Effector memory CD8-positive, alpha-beta T cell (primary cell): Measurements from ENCODE around the gene TRERF1.

Experiments used
- ATAC-seq: fragments of 150-1000 bp; cut with Tn5 transposase; replicated peaks from 2 replicates; pipeline ENCODE4 v1.10.0; 2021; ENCODE audit warnings: mild to moderate bottlenecking, moderate library complexity
- DNase-seq, 3 experiments: peaks; one replicate each; pipeline ENCODE4 v3.0.0; 2021
- H3K27ac Mint-ChIP-seq, 2 donors: one replicate each; pipeline ENCODE4 v1.8.0; 2022; ENCODE audit warnings: mild to moderate bottlenecking in 2 of 2, mixed read lengths in 2 of 2, moderate library complexity in 2 of 2
- H3K27me3 Mint-ChIP-seq, 2 donors: one replicate each; pipeline ENCODE4 v1.8.0; 2022; ENCODE audit warnings: mixed read lengths in 2 of 2
- H3K36me3 Mint-ChIP-seq: one replicate; pipeline ENCODE4 v1.8.0; 2022; ENCODE audit warnings: mild to moderate bottlenecking, moderate library complexity, mixed read lengths; ENCODE audit not compliant: insufficient read depth
- H3K4me1 Mint-ChIP-seq, 2 donors: one replicate each; pipeline ENCODE4 v1.8.0; 2022; ENCODE audit warnings: low read depth in 2 of 2, mixed read lengths in 2 of 2
- H3K4me3 Mint-ChIP-seq, 2 donors: one replicate each; pipeline ENCODE4 v1.8.0; 2022; ENCODE audit warnings: mild to moderate bottlenecking in 2 of 2, mixed read lengths in 2 of 2, moderate library complexity in 2 of 2
- H3K9me3 Mint-ChIP-seq, 2 donors: one replicate each; pipeline ENCODE4 v1.8.0; 2022; ENCODE audit warnings: mixed read lengths in 2 of 2

TRERF1 gene

GRCh38 chr6:42264162-42264851 lies 187.4 kb downstream of the TRERF1 start:
- Mint-ChIP-seq H3K36me3 (peaks cover 40% of the 10 kb centered on the region), H3K9me3 (no peaks in the 10 kb centered on the region), H3K4me1 (peaks cover 25 to 31% of the 10 kb centered on the region in 2 donors), H3K4me3 (no peak overlapping the region), H3K27me3 (no peaks in the 10 kb centered on the region), H3K27ac (no peak overlapping the region)
- no peak for DNase-seq
- ATAC-seq: no peak

DNA sequence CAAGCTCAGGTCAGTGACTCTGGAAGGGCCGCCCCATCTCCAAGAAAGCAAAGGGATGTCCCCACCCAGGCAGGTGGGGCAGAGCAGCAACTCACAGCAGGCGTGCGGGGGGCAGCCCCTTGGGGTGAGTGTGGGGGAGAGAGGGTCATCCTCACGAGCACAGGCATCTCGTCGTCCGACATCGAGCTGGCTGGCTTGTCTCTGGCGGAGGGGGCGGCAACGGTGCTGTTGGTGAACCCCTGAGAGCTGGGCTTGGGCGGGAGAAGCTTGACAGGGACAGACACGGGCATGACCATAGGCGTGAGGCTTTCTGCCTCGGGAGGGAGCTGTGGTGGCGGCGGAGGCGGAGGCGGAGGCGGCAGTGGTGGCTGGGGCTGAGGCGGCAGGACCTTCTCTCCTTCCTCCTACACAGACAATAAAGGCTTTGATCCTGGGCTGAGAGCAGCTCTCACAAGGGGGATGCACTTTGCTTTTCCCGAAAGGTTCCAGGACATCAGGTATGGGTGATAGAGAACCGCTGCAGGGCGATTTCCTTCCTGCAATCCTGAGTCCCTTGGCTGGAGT lies 188.5 kb downstream of the TRERF1 start:
- Mint-ChIP-seq H3K4me1 (peaks cover 19 to 28% of the 10 kb centered on the region in 2 donors), H3K9me3 (no peaks in the 10 kb centered on the region), H3K27me3 (no peaks in the 10 kb centered on the region), H3K36me3 (peaks cover 41% of the 10 kb centered on the region), H3K4me3 (no peak overlapping the region), H3K27ac (peak overlapping the region; percentile 25 to 92)
- no peak for DNase-seq
- ATAC-seq: no peak

GRCh38 chr6:42260972-42261371 lies 190.8 kb downstream of the TRERF1 start:
- Mint-ChIP-seq H3K4me1 (peaks cover 14 to 19% of the 10 kb centered on the region in 2 donors), H3K4me3 (no peak overlapping the region), H3K36me3 (peaks cover 52% of the 10 kb centered on the region), H3K27ac (peak overlapping the region in 1 of 2 donors; percentile 92), H3K27me3 (no peaks in the 10 kb centered on the region), H3K9me3 (no peaks in the 10 kb centered on the region)
- peak in 2 of 3 experiments; percentile 21 to 26 for DNase-seq
- ATAC-seq: peak; percentile 46

- H3K9me3 Mint-ChIP-seq: no peaks in the 10 kb centered on the region
- H3K36me3 Mint-ChIP-seq: peaks cover 52% of the 10 kb centered on the region
- ATAC-seq (peak; percentile 24), DNase-seq (no peak)
- H3K4me3 Mint-ChIP-seq: no peak overlapping the region
- peaks cover 14 to 17% of the 10 kb centered on the region in 2 donors for H3K4me1 Mint-ChIP-seq
- peak overlapping the region in 1 of 2 donors; percentile 92 for H3K27ac Mint-ChIP-seq
- no peaks in the 10 kb centered on the region for H3K27me3 Mint-ChIP-seq
Measured at GRCh38 chr6:42260396-42260888, 191.3 kb downstream of the TRERF1 start.

DNA sequence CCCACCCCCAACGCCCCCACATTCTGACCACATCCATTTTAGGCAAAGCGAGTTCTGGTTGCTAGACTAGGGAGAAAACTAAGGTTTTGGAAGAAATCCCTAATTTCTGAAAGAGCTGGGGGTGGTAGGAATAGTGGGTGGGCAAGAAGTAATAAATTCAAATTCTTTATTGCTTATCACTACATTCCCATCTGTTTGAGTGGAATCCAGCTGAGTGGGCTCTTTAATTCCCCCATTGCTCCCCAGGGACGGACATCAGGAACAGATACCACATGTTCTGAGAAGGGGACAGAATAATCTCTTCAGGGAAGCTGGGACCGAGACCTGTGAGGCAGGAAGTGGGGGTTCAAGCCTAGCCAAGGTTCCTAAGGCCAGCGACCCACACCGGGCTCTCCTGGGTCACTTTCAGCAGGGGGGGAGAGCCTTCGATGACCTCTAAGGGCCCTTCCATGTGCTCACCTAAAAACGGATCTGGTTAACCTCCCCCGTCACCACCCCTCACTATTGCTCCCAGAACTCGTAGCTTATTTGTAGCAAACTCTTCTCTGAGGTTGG lies 191.8 kb downstream of the TRERF1 start:
- Mint-ChIP-seq H3K9me3 (no peaks in the 10 kb centered on the region), H3K4me3 (no peak overlapping the region), H3K27me3 (no peaks in the 10 kb centered on the region), H3K36me3 (peaks cover 55% of the 10 kb centered on the region), H3K27ac (peak overlapping the region in 1 of 2 donors; percentile 23), H3K4me1 (peaks cover 14 to 17% of the 10 kb centered on the region in 2 donors)
- ATAC-seq (no peak), DNase-seq (no peak)

- ATAC-seq (no peak), DNase-seq (no peak)
- Mint-ChIP-seq H3K9me3 (no peaks in the 10 kb centered on the region), H3K27me3 (no peaks in the 10 kb centered on the region), H3K4me3 (no peak overlapping the region), H3K36me3 (peaks cover 58% of the 10 kb centered on the region), H3K4me1 (peaks cover 14 to 17% of the 10 kb centered on the region in 2 donors), H3K27ac (no peak overlapping the region)
Measured at GRCh38 chr6:42259286-42259685, 192.4 kb downstream of the TRERF1 start.

DNA sequence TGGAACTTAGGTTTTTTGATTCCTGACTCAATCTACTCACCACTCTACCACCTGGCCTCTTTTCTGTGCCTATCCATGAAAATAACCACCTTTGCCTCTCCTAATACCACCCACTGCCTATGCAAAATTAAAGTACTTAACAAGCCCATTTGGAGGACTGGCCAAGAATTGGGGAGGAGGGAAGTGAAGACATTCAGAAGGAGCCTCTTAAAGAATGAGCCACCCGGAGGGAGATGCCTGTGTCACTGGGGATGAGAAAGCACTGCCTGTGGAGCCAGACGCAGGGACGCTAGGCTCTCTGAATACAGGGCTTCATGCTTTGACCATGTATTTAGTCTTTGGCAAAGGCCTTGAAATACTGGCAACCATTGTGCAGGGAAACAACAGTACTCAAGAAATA lies 194.1 kb downstream of the TRERF1 start:
- peaks cover 56% of the 10 kb centered on the region for H3K36me3 Mint-ChIP-seq
- H3K27ac Mint-ChIP-seq: no peak overlapping the region
- no peak for DNase-seq
- H3K9me3 Mint-ChIP-seq: no peaks in the 10 kb centered on the region
- no peak for ATAC-seq
- no peak overlapping the region for H3K4me3 Mint-ChIP-seq
- H3K4me1 Mint-ChIP-seq: peaks cover 14 to 16% of the 10 kb centered on the region in 2 donors
- no peaks in the 10 kb centered on the region for H3K27me3 Mint-ChIP-seq

GRCh38 chr6:42257063-42257462 lies 194.7 kb downstream of the TRERF1 start:
- no peaks in the 10 kb centered on the region for H3K27me3 Mint-ChIP-seq
- no peak overlapping the region for H3K27ac Mint-ChIP-seq
- ATAC-seq (no peak), DNase-seq (no peak)
- H3K9me3 Mint-ChIP-seq: no peaks in the 10 kb centered on the region
- peaks cover 51% of the 10 kb centered on the region for H3K36me3 Mint-ChIP-seq
- H3K4me3 Mint-ChIP-seq: no peak overlapping the region
- H3K4me1 Mint-ChIP-seq: peaks cover 15 to 18% of the 10 kb centered on the region in 2 donors

GRCh38 chr6:42255050-42255449 lies 196.7 kb downstream of the TRERF1 start:
- H3K4me1 Mint-ChIP-seq: peaks cover 8 to 9% of the 10 kb centered on the region in 2 donors
- H3K27ac Mint-ChIP-seq: peak overlapping the region in 1 of 2 donors; percentile 68
- H3K27me3 Mint-ChIP-seq: no peaks in the 10 kb centered on the region
- ATAC-seq: no peak
- DNase-seq: no peak
- no peak overlapping the region for H3K4me3 Mint-ChIP-seq
- H3K36me3 Mint-ChIP-seq: peaks cover 58% of the 10 kb centered on the region
- no peaks in the 10 kb centered on the region for H3K9me3 Mint-ChIP-seq

DNA sequence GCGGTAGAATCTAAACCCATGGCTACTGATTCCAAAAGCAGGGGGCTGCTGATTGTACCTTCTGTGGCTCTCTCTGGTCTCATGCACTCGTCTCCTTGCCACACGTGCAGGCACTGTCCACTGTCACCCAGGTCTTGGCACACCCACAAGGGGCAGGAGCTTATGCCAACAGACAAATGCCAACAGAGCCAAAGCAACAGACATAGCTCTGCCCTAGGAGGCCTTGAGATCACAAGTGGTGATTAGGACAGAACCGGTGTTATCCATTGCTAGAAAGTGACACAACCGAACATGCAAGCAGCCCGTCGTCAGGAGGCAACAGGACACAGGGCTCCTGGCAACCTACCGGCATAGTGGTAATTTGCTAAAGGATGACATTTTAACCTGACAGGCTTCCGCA lies 197.2 kb downstream of the TRERF1 start:
- H3K27ac Mint-ChIP-seq: no peak overlapping the region
- peaks cover 8 to 9% of the 10 kb centered on the region in 2 donors for H3K4me1 Mint-ChIP-seq
- peaks cover 61% of the 10 kb centered on the region for H3K36me3 Mint-ChIP-seq
- ATAC-seq (no peak), DNase-seq (no peak)
- H3K4me3 Mint-ChIP-seq: no peak overlapping the region
- no peaks in the 10 kb centered on the region for H3K9me3 Mint-ChIP-seq
- H3K27me3 Mint-ChIP-seq: no peaks in the 10 kb centered on the region

DNA sequence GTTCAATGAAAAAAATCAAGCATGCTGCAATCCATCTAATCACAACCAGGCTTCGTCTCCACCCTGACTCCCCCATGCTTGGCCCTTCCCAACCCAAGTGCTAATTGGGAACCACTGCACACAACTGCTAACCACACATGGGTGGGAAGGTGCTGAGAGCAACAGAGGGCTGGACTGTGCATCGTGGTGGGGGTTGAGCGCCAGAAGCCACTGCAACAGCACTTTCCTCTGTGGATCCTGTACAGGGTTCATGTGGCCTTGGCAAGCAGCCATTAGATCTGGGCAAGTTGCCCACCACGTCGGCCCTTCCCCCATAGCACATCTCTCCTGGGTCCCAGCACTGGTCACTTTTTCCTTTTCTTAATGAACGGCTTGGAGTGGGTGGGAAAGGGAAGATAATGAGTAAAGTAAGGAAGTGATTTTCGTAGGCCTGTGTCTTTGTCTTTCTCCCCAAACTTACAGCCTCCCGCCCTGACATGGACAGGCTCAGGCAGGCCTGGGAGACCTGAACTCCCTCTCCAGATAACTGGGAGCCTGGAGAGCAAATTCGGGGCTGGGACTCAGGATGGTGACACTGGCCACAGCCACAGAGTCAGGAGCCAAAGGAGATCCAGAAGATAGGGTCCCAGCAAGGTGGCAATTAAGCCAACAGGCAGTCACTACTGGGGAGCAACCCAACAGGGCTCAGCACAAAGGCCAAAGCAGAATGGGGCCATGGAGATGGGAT lies 199.7 kb downstream of the TRERF1 start:
- H3K27ac Mint-ChIP-seq: peak overlapping the region; percentile 72 to 79

GRCh38 chr6:42251500-42251899 lies 200.2 kb downstream of the TRERF1 start:
- ATAC-seq (no peak), DNase-seq (no peak)
- Mint-ChIP-seq H3K27ac (peak overlapping the region in 1 of 2 donors; percentile 72), H3K4me1 (peaks cover 8 to 9% of the 10 kb centered on the region in 2 donors), H3K27me3 (no peaks in the 10 kb centered on the region), H3K36me3 (peaks cover 55% of the 10 kb centered on the region), H3K4me3 (no peak overlapping the region), H3K9me3 (no peaks in the 10 kb centered on the region)

More for the DNA sequence above, 199.7 kb downstream of the TRERF1 start:
- no peaks in the 10 kb centered on the region for H3K9me3 Mint-ChIP-seq
- no peak overlapping the region for H3K4me3 Mint-ChIP-seq
- no peak for ATAC-seq
- peaks cover 57% of the 10 kb centered on the region for H3K36me3 Mint-ChIP-seq
- H3K27me3 Mint-ChIP-seq: no peaks in the 10 kb centered on the region
- DNase-seq: no peak
- H3K4me1 Mint-ChIP-seq: peaks cover 8 to 9% of the 10 kb centered on the region in 2 donors

DNA sequence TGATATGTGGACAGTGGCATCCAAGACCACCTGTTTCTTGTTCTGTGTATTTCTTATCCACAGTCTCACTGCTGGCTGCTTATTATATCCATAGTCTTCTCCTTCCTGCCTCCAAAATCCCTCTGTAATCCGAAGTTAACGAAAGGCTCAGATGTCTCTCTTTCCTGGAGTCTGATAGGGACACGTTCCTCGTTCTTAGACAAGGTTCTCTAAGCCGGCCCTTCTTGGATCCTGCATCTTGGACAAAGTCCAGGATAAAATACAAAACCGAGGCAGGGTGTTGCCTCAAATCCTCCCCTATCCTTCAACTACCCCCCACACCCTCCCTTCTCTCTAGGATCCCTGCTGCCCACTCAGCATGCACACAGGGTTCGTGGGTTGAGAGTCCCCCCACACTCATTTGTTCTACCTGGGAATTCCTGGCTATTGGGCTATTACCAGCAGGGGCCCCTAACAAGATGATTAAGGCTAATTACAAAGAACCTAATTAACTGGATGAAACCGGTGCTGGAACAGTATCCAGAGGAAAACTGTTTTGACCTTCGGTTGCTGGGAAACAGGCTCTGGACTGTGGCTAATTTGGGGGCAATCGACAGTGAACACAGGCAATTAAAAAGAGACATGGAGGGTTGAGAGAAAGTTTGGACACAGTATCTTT lies 201.3 kb downstream of the TRERF1 start:
- Mint-ChIP-seq H3K36me3 (peaks cover 52% of the 10 kb centered on the region), H3K9me3 (no peaks in the 10 kb centered on the region), H3K27me3 (no peaks in the 10 kb centered on the region), H3K4me1 (peaks cover 8 to 9% of the 10 kb centered on the region in 2 donors), H3K4me3 (no peak overlapping the region), H3K27ac (no peak overlapping the region)
- DNase-seq (no peak), ATAC-seq (no peak)
